22Rv1 (cell line): ENCODE measurements around the gene MT3.

Experiments used
- H3K27ac ChIP-seq: fragments of 450-650 bp; 2 replicates; pipeline ENCODE4 v1.5.1; 2017
- CTCF ChIP-seq: fragments of 450-650 bp; IDR thresholded peaks from 2 replicates; pipeline ENCODE4 v1.5.1; 2017; ENCODE audit warnings: mild to moderate bottlenecking
- ZFX ChIP-seq: fragments of 450-650 bp; IDR thresholded peaks from 2 replicates; pipeline ENCODE4 v1.6.1; 2017; ENCODE audit warnings: antibody characterized with exemption, borderline replicate concordance

The MT3 gene

DNA sequence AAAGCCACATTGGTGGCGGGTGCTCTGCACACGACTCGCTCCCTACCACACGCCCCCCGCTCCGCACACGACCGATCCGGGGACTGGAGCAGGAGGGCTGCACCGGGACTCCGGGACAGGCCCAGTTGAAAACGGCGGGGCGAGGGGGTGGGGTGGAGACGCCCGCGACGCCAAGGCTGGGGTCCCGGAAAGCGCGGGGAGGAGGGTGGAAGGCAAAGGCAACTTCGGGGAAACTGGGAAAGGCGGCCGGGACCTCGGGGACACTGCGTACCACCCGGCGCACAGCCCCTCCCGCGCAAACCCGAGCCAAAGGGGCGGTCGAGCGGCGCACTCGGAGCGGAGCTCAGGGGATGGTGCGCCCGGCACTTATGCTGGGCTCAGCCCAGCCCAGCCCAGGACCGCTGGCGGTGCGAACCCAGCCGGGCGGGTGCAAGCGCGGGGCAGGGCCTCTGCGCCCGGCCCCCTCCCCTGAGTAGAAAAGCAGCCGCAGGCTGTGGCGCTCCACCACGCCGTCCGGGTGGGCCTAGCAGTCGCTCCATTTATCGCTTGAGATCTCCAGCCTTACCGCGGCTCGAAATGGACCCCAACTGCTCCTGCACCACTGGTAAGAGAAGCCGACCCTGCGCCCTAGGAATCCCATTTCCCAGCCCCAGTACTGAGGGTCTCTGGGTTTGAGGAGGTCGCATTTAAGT lies 43.0 kb downstream of the MT3 start, which contains the start of gene MT1M:
MT1M (plus strand) TSS at position 504 of the 692 bp plus-strand sequence; CDS start at position 577, 73 bp downstream.
- H3K27ac ChIP-seq, result no peak within 1 kb of the TSS
- no peak for TF ChIP-seq CTCF
- TF ChIP-seq ZFX, result no peak

GRCh38 chr16:56632848-56633365 lies 43.6 kb downstream of the MT3 start:
- H3K27ac ChIP-seq, result no peak overlapping the region
- TF ChIP-seq ZFX (no peak), CTCF (no peak)

DNA sequence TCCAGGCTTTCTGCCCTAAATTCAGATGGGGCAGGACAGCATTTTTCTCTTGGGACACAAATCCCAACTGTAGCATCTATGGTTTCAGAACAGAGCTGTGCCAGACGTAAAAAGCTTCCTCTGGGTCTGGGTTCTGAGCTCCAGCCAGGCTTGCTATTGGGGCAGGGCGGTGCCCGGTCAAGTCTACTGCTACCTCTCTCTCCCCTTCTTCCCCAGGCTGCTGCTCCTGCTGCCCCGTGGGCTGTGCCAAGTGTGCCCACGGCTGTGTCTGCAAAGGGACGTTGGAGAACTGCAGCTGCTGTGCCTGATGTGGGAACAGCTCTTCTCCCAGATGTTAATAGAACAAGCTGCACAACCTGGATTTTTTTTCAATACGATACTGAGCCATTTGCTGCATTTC lies 44.2 kb downstream of the MT3 start:
- TF ChIP-seq ZFX, result no peak
- TF ChIP-seq CTCF, result no peak
- H3K27ac ChIP-seq, result no peak overlapping the region

- H3K27ac ChIP-seq, result no peak overlapping the region
- TF ChIP-seq CTCF (no peak), ZFX (no peak)
Measured at GRCh38 chr16:56634715-56635440, 45.5 kb downstream of the MT3 start.

GRCh38 chr16:56635441-56635967 lies 46.2 kb downstream of the MT3 start:
- no peak for TF ChIP-seq CTCF
- no peak for TF ChIP-seq ZFX
- H3K27ac ChIP-seq, result no peak overlapping the region

DNA sequence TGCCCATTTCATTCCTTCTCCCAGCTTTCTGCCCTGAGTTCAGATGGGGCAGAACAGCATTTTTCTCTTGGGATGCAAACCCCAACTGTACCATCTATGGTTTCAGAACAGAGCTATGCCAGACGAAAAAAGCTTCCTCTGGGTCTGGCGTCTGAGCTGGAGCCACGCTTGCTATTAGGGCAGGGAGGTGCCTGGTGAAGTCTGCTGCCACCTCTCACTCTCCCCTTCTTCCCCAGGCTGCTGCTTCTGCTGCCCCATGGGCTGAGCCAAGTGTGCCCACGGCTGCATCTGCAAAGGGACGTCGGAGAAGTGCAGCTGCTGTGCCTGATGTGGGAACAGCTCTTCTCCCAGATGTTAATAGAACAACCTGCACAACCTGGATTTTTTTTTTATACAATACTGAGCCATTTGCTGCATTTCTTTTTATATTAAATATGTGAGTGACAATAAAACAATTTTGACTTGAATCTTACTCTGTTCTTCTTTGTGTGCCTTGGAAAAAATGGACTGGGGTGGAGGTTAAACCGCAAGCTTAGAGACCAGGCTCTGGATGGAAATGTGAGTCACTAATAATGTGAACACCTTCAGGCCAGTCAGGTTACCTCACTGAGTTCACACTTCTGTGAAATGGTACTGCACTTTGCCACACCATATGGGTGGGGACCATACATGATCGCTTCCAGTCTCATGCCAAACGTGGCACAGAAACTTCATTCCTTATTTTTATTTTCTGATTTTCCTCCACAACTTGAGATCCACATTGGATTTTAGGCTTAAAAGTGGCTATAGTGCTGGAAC lies 47.5 kb downstream of the MT3 start:
- TF ChIP-seq CTCF (no peak), ZFX (no peak)
- no peak overlapping the region for H3K27ac ChIP-seq
